ENCODE data around the gene DUSP7.
A peak's percentile ranks its signal among the peaks of the same experiment; 100 is the strongest.

DUSP7 gene

GRCh38 chr3:52028572-52028971 is 27.8 kb downstream of the DUSP7 start:
- no peak for DNase-seq (ENCODE audit: low read depth)

DNA sequence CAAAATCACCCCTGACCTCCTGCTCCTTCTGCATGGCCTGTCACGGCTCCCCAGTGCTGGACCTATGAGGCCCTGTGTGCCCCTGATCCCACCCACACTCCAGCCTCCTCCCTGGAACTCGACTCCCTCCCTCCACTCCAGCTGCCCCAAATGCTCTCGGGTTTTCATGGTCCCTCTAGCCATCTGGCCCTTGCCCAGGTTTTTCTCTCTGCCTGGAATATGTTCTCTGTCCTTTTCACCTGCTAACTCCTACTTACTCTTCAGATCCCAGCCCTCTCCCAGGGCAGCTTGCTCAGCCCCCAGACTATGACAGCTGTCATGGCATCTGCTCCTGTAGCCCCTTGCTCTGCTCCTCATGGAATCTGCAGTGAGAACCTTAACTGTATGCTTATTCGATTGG is 30.3 kb downstream of the DUSP7 start:
- DNase-seq (ENCODE audit: low read depth), result no peak

DNA sequence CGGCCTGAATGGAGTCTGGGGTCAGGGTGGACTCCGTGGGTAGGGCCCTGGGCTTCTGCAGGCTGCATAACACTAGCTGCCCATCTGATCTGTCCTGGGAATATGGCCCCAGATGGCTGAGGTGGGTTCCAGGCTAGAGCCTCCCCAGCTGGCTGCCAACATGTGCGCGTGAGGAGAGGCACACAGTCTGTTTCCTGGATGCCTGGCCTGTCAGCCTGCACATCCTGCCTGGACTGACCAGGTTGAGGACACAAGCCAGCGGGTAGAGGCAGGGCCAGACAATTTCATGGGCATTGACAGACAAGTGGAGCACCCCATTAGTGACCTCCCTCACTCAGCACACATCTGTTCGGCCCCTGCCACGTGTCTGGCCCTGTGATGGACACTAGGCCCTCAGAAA is 30.9 kb downstream of the DUSP7 start:
- DNase-seq (ENCODE audit: low read depth), result no peak

- no peak for DNase-seq (ENCODE audit: low read depth)
Observed at GRCh38 chr3:52024765-52025452, 31.5 kb downstream of the DUSP7 start.

DNA sequence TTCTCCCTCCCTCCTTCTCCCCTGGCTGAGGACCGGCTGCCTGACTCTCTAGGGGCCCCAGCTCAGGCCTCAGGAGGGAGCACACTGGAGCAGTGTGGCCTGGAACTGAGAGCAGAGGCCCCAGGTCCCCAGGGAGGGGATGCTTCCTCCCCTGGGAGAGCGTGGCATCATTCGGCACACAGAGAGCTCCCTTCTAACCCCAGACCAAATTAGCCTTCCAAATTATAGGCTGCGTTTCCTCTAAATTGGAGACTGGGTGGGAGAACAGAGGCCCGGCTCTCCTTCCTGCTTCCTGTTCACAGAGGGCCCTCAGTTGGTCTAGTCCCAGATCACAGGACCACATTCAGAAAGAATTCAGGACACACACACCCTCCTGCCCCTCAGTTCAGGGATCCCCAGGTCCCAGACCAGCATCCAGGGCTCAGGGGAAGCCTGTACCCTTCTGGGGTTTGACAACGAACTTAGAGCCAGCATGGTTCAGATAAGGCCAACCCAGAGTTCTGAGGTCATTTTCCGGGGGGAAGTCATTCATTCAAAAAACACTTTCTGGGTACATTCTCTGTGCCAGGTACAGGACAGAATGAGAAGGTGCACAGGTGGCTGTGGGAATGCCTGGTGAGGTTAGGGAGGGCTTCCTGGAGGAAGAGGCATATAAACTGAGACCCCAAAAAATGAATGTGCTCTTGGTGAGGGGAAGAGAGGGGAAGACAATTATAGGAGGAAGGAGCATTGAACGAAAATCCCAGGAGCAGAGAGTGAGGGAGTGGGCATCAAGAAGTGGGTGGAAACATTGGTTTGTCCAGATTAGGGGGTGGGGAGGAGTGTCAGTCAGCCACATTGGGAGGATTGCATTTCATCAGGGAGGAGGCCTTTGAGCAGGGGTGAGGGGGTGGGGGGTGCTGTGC is 32.3 kb downstream of the DUSP7 start:
- no peak for DNase-seq (ENCODE audit: low read depth)

DNA sequence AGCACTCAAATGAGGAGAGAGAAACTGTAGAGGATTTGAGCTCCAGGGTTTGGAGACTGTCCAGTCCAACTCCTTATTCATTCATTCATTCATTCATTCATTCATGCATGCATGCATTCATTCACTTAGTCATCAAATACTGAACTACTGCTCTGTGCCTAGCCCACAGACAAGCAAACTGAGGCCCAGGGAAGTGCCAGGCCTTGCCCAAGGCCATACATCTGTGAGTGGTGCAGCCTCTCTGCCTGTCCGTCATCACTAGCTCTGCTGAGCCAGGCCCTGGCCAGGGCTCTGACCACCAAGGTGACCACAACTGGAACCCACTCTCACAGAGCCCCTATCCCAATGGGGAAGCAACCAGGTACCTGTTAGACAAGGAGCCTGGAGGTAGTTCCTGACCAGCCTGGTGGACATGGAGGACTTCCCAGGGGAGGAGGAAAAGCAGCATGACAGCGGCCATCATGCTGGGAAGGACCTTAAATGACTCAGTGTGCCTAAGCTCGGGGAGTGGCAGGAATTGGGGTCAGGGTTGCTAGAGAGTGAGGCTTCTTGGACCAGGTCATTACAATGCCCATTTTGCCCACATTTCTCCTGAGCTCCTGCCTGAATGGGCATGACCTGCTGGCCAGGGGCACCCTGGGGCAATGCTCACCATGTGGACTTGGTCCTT is 33.1 kb downstream of the DUSP7 start:
- no peak for DNase-seq (ENCODE audit: low read depth)

- no peak for DNase-seq (ENCODE audit: low read depth)
Observed at GRCh38 chr3:52022323-52023100, 33.9 kb downstream of the DUSP7 start.

GRCh38 chr3:52021489-52022268 is 34.7 kb downstream of the DUSP7 start:
- DNase-seq (ENCODE audit: low read depth), result no peak

DNA sequence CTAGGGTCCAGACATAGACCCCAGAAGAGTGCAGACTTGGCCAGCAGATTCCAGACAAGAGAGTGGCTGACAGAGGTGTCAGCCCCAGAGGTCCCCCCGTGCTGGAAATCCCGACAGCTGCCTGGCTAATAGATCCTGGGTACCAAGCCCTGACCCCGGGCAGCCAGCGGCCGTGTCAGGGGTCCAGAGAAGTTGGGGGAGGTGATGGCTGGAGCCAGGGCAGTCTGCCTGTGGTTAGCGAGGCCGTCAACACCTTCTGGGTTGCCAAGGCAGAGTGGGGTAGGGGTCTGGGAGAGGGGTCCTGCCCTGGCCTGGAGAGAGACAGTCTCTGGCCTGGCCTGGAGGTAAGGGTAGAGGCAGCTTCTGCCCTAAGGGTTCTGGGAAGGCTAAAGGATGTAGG is 35.6 kb downstream of the DUSP7 start:
- no peak for DNase-seq (ENCODE audit: low read depth)

DNA sequence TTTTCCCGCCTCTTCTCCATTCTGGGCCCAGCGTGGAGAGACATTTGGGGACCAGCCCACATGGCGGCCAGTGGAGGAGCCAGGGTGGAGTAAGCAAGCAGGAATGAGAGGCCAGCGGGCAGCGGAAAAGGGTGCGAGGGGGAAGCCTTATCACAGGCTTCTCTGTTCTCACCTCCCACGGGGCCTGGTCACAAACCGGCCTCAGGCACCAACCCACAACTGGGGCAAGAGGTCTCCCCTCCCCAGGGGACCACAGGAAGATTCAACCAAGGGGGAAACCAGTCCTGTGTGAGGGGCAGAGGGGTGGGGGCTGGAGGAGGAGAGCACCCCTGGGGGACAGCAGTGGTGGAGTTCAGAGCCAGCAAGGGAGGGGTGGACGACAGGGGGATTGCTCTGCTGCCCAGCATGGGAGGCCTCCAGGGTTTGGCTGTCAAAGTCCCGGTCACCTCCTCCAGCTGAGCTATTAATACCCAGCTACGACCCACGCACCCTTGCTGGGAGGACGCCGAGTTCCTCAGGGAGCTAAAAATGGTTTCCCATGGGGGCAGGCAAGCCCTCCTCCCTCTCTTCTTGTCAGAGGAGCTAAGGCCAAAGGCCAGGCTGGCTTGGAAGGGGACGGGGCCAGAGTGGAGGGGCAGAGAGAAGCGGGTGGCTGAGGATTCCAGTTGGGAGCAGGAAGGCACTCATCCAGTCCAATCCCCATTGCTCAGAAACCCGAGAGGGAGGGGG is 36.9 kb downstream of the DUSP7 start:
- no peak for DNase-seq (ENCODE audit: low read depth)

DNA sequence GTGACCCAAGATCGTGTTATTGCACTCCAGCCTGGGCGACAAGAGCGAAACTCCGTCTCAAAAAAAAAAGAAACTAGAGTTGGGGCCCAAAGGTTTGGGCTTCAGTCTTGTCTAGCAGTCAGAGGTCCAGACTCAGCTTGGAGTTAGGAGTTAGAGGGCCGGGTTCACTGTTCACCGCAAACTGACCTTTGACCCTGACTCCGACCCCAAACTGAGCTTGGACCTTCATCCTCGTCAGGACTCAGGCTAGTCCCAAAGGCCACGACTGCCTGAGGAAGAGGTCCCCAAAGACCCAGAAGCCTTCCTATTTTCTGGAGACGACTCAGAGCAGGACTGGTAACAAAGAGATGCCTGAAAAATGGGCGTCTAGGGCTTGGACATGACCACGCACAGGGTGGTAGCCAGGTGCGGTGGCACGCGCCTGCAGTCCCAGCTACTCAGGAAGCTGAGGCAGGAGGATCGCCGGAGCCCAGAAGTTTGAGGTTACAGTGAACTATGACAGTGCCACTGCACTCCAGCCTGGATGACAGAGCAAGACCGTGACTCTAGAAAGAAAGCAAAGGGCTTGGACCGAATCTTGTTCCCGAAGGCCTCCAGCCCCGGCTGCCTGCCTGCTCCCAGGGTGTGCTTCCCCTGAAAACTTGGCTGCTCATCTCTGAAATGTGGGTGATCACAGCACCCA is 37.9 kb downstream of the DUSP7 start:
- DNase-seq (ENCODE audit: low read depth), result no peak

- no peak for DNase-seq (ENCODE audit: low read depth)
Observed at GRCh38 chr3:52017586-52017985, 38.8 kb downstream of the DUSP7 start.

GRCh38 chr3:52015438-52016228 is 40.7 kb downstream of the DUSP7 start:
- DNase-seq (ENCODE audit: low read depth), result no peak

DNA sequence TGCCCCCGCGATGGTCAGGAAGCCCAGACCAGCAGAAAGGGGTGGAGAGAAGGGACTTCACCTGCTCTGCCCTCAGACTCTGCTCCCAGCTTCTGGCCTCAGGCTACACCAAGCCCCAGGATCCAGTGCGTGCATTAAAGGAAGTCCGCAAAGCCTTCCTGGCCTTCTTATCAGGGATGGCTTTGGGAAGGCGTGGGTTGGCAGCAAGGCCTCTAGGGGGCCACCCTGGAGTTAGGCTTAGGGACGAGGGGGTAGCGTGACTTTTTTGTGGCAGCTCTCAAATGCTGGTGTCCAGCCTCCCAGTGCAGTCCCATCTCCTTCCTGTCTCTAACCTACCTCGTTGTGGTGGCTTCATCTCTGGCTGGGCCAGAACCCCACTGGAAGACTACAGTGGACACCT is 41.8 kb downstream of the DUSP7 start:
- DNase-seq (ENCODE audit: low read depth), result peak; percentile 27

- DNase-seq (ENCODE audit: low read depth), result no peak
Observed at GRCh38 chr3:52013802-52014598, 42.4 kb downstream of the DUSP7 start.

DNA sequence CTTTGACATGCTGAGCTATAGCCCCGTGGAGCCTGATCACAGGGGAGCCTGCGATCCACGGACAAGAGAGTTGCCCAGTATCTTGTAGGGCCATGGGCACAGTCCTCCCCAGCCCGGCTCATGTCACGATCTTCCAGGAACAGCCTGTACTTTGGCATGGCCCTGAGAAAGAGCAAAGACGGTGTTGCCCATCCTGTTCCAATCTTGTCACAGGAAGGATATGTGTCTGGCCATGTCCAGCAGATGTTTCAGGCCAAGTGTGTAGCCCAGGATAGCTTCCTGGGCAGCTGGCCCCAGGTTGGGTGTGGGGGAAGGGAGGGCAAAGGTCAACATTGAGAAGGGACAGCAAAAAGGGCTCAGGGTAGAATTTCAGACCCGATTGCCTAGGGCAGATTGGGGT is 43.7 kb downstream of the DUSP7 start:
- DNase-seq (ENCODE audit: low read depth), result no peak

DNA sequence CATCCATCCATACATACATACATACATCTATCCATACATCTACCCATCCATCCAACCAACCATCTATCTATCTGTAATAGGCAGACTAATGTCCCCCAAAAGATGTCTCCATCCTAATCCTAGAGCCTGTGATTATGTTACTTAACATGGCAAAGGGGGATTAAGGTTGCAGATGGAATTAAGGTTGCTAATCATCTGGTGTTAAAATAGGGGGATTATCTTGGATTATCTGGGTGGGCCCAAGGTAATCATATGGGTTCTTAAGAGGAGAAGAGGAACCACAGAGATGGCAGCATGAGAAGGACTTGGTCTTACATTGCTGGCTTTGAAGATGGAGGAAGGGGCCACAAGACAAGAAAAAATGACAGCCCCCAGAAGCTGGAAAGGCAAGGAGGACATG is 45.9 kb downstream of the DUSP7 start:
- no peak for DNase-seq (ENCODE audit: low read depth)

DNA sequence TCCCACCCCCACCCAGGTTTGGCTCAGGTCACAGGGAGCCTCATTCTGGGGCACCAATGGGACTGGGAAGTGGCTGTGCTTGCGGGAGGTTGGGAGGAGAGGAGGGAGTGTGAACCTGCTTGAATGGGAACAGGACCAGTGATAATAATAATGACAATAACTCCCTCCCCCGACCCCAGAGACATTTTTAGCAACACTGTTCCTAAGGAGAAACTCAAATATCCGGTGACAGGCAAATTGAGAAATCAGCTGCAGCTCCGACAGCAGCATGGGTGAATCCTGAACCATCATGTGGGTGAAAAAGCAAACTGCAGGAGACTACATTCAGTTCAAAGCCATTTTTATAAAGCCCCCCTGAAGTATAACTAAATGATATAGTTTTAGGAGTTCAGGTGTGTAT is 49.1 kb downstream of the DUSP7 start:
- no peak for DNase-seq (ENCODE audit: low read depth)

DNA sequence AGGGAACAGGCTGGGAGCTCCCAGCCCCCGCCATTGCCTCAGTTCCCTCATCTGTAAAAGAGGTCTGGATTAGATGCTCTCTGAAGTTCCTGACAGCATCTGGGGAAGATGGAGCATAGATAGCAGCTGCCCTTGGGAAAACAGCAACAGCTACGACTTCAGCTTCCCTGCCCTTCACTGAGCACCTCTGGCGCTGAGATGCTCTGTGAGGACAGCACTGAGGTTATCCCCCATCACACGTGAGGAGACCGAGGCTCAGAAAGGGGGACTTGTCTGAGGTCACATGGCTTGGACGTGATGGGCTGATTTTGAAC is 49.6 kb downstream of the DUSP7 start:
- no peak for DNase-seq (ENCODE audit: low read depth)
